ENCODE data around the gene ARHGEF4.

The ARHGEF4 gene

DNA sequence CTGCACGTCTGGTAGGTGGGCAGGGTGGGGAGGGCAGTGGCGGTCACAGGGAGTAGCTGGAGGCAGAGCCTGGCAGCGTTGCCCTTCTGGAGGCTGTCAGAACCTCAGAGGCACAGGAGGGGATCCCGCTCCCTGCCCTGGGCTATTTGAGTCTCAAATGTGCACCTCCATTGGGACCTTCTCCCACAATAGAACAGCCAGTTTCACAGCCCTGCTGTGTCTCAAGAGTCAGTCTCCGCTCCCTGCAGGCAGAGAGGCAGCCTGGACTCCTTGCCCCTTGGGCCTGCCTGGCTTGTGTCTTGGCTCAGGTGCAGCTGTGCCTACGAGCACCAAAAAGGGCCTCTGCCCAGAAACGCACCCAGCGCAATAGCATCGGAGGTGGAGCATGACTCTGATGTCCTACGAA, 199.1 kb downstream of the ARHGEF4 start:
- H3K27me3 ChIP-seq (ENCODE audit: insufficient read depth, low read length, poor library complexity, severe bottlenecking): no peaks in the 10 kb centered on the region
- no peaks in the 10 kb centered on the region for H3K9me2 ChIP-seq (replicated peaks; ENCODE audit: low read depth, low read length)
- H3K36me3 ChIP-seq (ENCODE audit: insufficient read depth, low read length): no peaks in the 10 kb centered on the region
- H3F3A ChIP-seq (ENCODE audit: low read depth): no peaks in the 10 kb centered on the region
- H3K4me3 ChIP-seq (ENCODE audit: low read length, poor library complexity, severe bottlenecking): no peak overlapping the region
- TF ChIP-seq EZH2phosphoT487 (IDR thresholded peaks at IDR 0.05; ENCODE audit: borderline replicate concordance): no peak
- TF ChIP-seq, protein P1, sequence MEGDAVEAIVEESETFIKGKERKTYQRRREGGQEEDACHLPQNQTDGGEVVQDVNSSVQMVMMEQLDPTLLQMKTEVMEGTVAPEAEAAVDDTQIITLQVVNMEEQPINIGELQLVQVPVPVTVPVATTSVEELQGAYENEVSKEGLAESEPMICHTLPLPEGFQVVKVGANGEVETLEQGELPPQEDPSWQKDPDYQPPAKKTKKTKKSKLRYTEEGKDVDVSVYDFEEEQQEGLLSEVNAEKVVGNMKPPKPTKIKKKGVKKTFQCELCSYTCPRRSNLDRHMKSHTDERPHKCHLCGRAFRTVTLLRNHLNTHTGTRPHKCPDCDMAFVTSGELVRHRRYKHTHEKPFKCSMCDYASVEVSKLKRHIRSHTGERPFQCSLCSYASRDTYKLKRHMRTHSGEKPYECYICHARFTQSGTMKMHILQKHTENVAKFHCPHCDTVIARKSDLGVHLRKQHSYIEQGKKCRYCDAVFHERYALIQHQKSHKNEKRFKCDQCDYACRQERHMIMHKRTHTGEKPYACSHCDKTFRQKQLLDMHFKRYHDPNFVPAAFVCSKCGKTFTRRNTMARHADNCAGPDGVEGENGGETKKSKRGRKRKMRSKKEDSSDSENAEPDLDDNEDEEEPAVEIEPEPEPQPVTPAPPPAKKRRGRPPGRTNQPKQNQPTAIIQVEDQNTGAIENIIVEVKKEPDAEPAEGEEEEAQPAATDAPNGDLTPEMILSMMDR (conservative IDR thresholded peaks at IDR 0.05; ENCODE audit: low read length): no peak
- H4K20me1 ChIP-seq (ENCODE audit: insufficient read depth, low read length, poor library complexity, severe bottlenecking): no peaks in the 10 kb centered on the region
- peaks cover 22% of the 10 kb centered on the region for H3K79me2 ChIP-seq (ENCODE audit: insufficient read depth, low read length)
- H3K4me1 ChIP-seq (ENCODE audit: insufficient read depth, low read length, poor library complexity, severe bottlenecking): peaks cover 15% of the 10 kb centered on the region
- H3K9me3 ChIP-seq (ENCODE audit: insufficient read depth, low read depth, low read length): no peaks in the 10 kb centered on the region
- H3K4me2 ChIP-seq (ENCODE audit: low read depth, low read length, poor library complexity, severe bottlenecking): no peak overlapping the region
- no peak overlapping the region for H2AFZ ChIP-seq (ENCODE audit: low read length)
- H3K9ac ChIP-seq (ENCODE audit: low read depth, low read length, poor library complexity, severe bottlenecking): no peak overlapping the region

DNA sequence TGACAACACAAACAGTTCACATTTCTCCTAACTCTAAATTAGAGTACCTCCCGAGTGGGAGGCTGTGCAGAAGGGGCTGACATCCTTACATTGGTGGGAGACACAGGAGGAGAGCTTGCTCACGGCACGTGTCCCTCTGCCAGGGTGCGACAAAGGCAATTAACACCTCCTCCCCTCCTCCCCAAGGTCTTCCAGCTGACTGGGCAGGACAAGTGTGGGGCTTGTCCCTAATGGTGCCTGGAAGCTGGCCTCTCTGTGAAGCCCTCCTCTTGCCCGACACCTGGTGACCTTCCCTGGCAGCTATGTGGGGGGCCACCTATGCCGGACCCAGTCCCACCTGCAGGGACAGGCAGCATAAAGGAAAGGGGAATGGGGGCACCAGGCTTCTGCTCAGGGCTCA, 199.6 kb downstream of the ARHGEF4 start:
- no peaks in the 10 kb centered on the region for H3K27me3 ChIP-seq (ENCODE audit: insufficient read depth, low read length, poor library complexity, severe bottlenecking)
- H3F3A ChIP-seq (ENCODE audit: low read depth): no peaks in the 10 kb centered on the region
- no peak overlapping the region for H3K4me2 ChIP-seq (ENCODE audit: low read depth, low read length, poor library complexity, severe bottlenecking)
- H3K4me1 ChIP-seq (ENCODE audit: insufficient read depth, low read length, poor library complexity, severe bottlenecking): peaks cover 20% of the 10 kb centered on the region
- H4K20me1 ChIP-seq (ENCODE audit: insufficient read depth, low read length, poor library complexity, severe bottlenecking): no peaks in the 10 kb centered on the region
- no peaks in the 10 kb centered on the region for H3K9me2 ChIP-seq (replicated peaks; ENCODE audit: low read depth, low read length)
- H2AFZ ChIP-seq (ENCODE audit: low read length): no peak overlapping the region
- H3K36me3 ChIP-seq (ENCODE audit: insufficient read depth, low read length): no peaks in the 10 kb centered on the region
- H3K9me3 ChIP-seq (ENCODE audit: insufficient read depth, low read depth, low read length): no peaks in the 10 kb centered on the region
- H3K4me3 ChIP-seq (ENCODE audit: low read length, poor library complexity, severe bottlenecking): no peak overlapping the region
- H3K79me2 ChIP-seq (ENCODE audit: insufficient read depth, low read length): peaks cover 23% of the 10 kb centered on the region
- TF ChIP-seq, protein P1 (conservative IDR thresholded peaks at IDR 0.05; ENCODE audit: low read length): no peak
- TF ChIP-seq EZH2phosphoT487 (IDR thresholded peaks at IDR 0.05; ENCODE audit: borderline replicate concordance): no peak
- no peak overlapping the region for H3K9ac ChIP-seq (ENCODE audit: low read depth, low read length, poor library complexity, severe bottlenecking)

DNA sequence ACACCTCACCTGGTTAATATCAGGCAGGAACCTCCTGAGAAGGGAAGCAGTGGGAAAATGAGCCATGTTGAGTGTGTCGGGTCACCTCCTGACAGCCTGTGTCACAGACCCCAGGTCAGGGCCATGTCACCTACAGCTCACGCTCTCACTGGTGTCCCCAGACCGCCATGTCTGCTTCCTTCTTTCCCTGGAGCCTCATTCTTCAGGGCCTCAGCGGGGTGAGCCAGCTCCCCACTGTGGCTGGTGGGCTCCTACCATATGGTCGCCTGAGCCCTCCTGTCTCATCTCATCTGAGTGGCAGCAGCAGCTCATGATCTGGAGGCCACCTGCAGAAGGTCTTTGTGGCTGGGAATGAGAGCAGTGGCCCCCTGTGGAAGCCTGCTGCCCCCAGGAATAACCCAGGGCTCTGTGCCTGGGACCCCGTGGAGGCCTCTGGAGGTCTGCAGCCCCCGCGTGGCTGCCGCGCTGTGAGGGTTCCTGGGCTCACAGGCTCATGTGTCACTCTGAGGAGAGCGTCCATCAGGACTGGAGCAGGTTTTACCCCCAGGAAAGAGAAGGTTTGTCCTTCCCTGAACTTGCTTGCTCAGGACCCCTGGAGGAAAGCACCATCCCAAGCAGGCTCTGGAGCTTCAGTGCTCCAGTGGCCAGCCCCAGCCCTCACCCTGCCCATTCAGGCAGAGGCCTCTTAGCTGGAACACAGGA, 200.1 kb downstream of the ARHGEF4 start:
- no peaks in the 10 kb centered on the region for H3K36me3 ChIP-seq (ENCODE audit: insufficient read depth, low read length)
- peaks cover 23% of the 10 kb centered on the region for H3K79me2 ChIP-seq (ENCODE audit: insufficient read depth, low read length)
- H3K9me3 ChIP-seq (ENCODE audit: insufficient read depth, low read depth, low read length): no peaks in the 10 kb centered on the region
- H3K27me3 ChIP-seq (ENCODE audit: insufficient read depth, low read length, poor library complexity, severe bottlenecking): no peaks in the 10 kb centered on the region
- no peak overlapping the region for H3K4me2 ChIP-seq (ENCODE audit: low read depth, low read length, poor library complexity, severe bottlenecking)
- H3K4me3 ChIP-seq (ENCODE audit: low read length, poor library complexity, severe bottlenecking): no peak overlapping the region
- H3K4me1 ChIP-seq (ENCODE audit: insufficient read depth, low read length, poor library complexity, severe bottlenecking): peaks cover 25% of the 10 kb centered on the region
- no peaks in the 10 kb centered on the region for H3K9me2 ChIP-seq (replicated peaks; ENCODE audit: low read depth, low read length)
- TF ChIP-seq, protein P1 (conservative IDR thresholded peaks at IDR 0.05; ENCODE audit: low read length): no peak
- no peak for TF ChIP-seq EZH2phosphoT487 (IDR thresholded peaks at IDR 0.05; ENCODE audit: borderline replicate concordance)
- H3F3A ChIP-seq (ENCODE audit: low read depth): no peaks in the 10 kb centered on the region
- H2AFZ ChIP-seq (ENCODE audit: low read length): no peak overlapping the region
- no peaks in the 10 kb centered on the region for H4K20me1 ChIP-seq (ENCODE audit: insufficient read depth, low read length, poor library complexity, severe bottlenecking)
- no peak overlapping the region for H3K9ac ChIP-seq (ENCODE audit: low read depth, low read length, poor library complexity, severe bottlenecking)

Measured in Loucy (cell line).